Jurkat, Clone E6-1 (cell line): Measurements from ENCODE around the gene IGF1R.

ENCODE experiments used
- DNase-seq: peaks from one replicate; pipeline ENCODE4 v3.0.0-alpha.2; 2011; ENCODE audit warnings: low read depth, low spot score
- H3K4me3 ChIP-seq: 2 replicates; pipeline ENCODE4 v1.5.1; 2011; ENCODE audit warnings: mild to moderate bottlenecking, low read length, control low read depth, moderate library complexity

The IGF1R gene

DNA sequence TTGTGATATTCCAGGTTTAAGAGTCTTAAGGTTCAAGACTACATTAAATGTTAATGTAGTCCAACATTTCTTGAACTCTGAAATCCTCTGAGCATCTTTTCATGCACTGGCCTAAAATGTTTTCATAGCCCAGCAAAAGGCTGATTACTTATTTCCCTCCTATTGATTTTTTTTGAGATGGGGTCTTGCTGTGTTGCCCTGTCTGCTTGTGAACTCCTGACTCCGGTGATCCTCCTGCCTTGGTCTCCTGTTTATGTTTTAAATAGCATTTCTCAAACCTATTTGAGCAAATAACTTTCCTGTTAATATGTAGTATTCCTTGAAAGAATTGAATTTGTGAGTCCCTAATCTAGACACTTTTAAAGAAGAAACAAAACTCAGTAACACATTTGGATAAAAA is 133.5 kb downstream of the IGF1R start:
- no peak overlapping the region for H3K4me3 ChIP-seq
- DNase-seq: no peak

DNA sequence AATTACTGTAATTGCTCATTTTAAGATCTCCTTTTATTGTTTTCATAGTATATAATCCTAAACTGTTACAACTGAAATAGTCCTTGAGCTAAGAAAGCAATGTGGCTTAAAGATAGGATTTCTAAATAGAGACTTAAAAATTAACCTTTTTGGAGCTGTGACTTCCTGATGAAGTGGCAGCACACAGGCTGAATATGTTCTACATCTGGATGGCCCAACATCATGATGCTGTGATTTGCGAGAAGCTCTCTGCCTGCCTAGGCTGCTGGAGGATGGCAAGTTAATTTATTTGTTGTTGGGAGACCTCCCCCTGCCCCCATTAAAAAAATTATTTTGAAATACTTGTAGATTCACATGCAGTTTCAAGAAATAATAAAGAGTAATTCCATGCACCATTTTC is 134.5 kb downstream of the IGF1R start:
- DNase-seq: no peak
- H3K4me3 ChIP-seq: no peak overlapping the region

DNA sequence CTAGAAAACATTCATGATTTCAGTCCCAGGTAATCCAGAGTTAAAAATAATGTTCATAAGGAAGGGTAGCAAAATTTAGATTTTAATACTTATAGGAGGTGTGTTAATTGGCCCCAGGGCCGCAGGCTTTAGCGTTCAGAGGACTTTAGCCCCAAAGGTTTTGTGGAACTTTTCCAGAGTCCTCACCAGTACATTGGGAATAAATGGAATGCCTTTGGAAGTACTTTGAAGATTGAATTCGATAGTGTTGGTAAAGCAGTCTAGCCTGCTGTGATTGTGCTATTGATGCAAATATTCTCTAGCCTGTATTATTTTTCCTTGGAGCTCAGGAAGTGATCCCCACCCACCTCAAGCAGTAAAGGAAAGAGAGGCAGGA is 137.1 kb downstream of the IGF1R start:
- no peak overlapping the region for H3K4me3 ChIP-seq
- no peak for DNase-seq

DNA sequence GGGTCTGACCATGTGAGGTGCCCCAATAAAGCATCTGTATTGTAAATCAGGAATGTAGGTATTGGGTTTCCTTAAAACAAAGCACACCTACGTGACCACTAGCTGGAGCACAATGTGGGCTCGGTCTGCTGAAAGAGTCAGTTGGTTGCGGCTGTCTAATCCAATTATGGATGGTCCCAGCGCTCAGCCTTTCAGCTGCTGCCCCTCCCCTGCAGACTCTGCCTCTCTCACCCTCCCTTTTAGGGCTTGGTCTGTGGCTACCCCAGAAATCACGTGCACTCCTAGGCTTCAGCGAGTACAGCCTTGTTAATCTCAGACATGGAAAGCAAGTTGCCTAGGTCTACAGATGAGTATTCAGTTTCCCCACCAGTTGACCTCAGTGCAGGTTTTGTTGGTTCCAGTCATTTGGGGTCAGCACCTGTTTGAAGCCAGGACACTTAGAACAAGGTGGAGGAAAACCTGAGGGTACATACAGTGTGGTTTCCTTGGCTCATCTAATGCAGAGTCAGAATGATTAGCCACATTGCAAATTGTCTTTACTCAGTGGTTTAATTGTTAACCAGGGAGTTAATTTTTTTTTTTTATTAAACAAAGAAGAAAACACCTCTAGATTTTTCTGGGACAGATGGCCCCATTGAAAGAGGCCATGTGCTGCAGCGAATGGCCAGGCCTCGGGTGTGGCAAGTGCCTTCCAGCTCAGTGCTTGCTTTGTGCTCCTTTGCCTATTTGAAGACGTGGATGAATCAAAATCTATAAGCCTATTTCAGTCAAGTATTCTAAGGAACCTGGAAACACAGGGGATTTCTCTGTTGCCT is 137.7 kb downstream of the IGF1R start:
- H3K4me3 ChIP-seq: no peak overlapping the region
- DNase-seq: peak; percentile 29

DNA sequence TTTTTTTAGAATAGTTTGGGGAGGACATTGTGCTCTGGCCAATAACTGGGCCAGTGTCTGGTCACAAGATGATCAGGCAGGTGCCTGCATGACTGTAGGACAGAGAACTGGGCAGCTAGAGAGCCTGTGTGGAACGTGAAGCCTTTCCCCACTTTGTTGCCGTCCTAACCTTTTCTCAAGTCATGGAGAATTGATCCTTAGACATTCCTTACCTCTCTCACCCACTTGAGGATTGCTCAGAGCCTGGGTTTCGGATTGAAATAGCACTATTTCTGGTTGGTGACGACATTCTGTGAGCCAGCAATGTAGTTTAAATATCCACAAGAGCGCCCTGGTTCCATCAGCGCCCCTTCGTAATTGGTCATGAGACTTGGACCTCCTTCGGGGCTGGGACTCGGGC is 138.4 kb downstream of the IGF1R start:
- H3K4me3 ChIP-seq: no peak overlapping the region
- DNase-seq: no peak

DNA sequence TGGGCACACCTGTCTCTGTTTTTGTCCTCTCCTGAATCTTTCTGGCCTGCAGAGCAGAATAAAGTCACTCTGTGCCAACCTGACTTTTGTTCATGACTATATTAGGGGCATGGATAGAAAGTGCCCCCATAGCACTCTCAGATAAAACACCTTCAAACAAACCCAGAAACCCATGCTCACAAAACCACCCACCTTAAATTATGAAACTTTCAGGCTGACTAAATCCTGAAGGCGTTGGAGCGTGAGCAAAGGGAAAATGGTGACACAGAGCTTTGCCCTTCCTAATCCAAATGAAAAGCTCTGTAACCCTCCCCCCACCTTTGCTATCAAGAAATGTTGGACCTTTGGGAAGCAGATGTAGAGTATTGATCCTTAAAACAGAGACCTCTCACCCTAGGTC is 138.9 kb downstream of the IGF1R start:
- DNase-seq: no peak
- H3K4me3 ChIP-seq: no peak overlapping the region

DNA sequence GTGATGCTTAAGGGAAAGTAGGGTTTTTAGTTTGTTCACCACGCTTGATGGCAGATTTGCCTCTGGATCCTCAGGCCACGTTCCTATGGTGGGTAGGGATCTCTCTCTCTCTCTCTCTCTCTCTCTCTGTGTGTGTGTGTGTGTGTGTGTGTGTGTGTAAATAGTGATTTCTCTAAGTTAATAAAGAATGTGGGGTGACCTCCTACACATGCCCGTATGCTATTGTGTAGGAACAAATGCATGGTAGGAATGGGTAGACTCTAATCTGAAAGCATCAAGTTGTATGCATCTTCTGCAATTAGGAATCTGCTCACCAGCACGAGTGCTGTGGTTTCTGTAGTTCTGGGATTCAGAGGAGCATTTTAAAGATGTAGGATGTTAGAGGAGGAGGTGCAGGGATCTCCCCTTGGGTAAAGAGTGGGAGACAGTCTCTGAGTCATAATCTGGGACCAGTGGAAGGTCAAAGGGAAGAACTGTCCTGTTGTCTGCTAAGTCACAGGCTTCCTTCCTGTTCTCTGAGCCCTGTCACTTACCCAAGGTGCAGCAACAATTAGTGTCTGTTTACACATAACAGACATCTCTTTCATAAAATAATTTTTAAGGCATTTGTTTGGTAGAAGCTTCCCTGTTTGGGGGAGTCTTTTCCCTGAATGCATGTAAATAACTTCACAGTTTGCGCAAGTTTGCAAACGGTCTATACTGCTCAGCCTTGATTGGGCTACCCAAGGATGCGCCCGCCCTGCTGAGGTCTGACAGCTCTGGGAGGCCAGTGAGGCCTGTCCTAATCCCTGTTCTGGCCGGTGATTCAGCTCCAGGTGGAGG is 139.8 kb downstream of the IGF1R start:
- no peak for DNase-seq
- H3K4me3 ChIP-seq: no peak overlapping the region

DNA sequence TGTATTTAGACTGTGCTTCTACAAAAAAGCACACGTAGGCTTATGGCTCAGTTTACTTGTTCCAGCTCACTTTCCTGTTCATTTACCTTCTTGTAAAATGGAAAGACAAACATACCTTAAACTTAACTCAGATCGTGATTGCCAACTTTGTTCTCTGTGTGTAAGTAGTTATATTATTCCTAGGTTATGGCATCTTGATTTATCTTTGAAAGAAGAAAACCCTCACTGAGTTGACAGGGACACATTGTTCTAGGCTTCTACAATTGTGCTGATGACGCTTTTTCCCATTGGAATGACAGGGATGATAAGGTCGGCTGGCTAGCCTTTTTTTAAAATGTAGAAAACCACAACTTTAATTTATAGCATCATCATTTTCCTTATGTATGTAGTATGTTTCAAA is 140.7 kb downstream of the IGF1R start:
- H3K4me3 ChIP-seq: no peak overlapping the region
- DNase-seq: no peak

DNA sequence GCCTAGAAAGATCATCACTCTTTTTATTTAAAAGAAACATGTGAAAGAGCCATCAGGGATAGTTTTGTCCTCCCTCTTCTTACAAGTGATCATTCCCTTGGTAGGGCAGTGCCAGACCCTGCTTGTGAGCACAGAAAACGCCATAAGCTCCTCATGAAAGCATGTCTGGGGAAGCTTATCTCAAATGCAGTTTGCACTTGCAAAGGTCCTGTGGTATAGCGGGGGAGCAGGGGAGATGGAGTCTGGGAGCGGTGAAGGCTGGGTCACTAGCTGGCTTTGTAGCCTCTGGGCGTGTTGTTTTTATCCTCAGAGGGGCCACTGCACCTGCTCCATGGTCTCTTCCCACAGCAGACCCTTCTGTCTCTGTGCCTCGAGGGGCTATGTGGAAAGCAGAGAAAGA is 141.9 kb downstream of the IGF1R start:
- no peak overlapping the region for H3K4me3 ChIP-seq
- no peak for DNase-seq

DNA sequence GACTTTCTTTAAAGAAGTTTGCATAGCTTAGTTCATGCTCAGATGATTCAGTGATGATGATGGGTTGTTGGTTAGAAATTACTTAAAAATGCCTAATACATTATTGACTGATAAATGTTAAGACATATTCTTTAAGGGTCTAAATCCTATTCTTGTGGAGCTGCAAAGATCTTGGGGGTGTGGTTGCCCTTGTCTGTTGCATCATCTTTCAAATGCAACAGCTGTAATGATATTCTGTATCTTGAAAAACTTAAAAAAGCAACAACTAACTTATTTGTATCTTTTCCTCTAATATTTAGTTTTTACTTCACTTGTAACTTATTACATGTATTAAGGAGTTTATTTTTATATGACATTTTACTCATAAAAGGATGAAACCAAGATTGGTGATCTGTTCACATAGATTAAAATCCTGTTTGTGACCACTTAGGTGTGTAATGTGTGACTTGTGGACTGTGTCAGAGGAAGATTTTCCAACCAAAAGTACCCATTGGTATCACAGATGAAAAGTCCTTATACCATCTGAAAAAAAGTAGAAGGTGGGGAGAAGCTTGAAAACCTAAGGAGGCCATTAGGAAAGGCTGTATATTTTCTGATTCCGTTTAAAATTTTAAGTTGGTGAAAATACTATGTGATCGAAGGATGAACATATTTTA is 142.8 kb downstream of the IGF1R start:
- no peak overlapping the region for H3K4me3 ChIP-seq
- DNase-seq: no peak

DNA sequence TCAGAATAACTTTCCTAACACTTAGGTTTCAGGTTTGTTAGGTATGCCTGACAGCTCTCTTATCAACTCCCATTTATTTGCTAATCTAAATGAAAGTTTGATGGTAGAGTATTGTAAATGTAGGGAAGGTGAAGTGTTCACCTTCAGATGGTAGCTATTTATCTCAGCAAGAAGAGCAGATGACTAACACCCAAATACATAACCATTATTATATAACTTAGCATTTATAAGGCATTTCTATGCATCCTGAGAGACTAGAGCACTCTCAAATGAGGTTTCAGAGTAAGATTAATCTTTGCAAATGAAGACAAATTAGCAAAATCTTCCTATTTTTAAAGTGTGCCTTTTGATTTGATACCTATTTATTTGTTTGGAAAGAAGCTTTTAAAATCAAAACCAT is 143.8 kb downstream of the IGF1R start:
- no peak for DNase-seq
- no peak overlapping the region for H3K4me3 ChIP-seq

DNA sequence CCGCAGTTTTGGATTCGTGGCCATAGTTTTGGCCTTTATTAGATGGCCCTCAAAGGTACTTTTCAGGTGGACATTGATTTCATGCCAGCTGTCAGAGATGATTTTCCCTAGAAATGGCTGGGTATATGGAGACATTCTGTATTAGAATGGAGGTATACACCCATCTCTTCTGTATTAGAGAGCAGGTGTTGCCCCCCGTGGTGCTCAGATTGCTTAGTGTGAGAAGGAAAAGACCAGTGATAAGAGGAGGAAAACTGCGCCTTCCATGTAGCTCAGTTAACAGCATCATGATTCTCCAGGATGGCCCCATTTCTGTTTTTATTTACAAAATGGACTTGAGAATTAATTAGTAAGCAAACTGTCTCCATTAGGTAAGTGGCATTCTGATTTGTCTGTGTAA is 145.9 kb downstream of the IGF1R start:
- no peak for DNase-seq
- no peak overlapping the region for H3K4me3 ChIP-seq

DNA sequence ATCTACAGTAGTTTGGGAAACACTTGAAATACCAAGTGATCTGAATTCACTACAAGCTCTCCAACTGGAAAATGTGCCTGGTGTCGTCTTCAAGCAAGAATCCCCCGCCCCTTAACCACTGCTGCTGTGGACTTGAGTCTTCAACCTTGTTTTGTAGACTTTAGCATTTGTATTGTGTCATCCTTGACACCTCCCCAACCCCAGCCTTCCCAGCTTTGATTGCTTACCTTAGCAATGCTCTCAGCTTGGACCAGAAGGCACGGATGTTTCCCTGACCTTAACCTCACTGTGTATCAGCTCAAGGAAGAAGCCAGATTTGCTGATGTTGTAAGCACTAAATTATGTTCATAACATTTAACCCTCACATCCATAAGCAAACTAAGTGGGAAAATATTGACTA is 146.4 kb downstream of the IGF1R start:
- DNase-seq: no peak
- no peak overlapping the region for H3K4me3 ChIP-seq

DNA sequence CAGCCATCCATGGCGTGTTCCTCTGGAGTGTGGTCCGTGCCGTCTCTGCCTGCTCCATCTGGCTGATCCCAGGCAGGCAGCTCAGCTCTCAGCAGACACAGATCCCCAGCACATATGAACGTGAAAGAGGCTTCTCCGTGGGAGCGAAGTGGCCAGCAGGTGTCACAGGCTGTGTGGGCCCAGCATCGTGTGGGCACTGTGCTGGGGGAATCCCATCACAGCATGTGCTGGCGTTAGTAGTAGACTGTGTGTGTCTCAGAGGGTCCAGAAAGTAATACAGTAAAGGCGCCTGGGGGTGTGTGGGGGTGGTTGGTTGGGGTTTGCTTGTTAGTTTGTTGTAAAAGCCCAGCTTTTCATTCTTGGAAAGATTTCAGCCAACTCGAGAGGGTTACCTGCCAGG is 147.6 kb downstream of the IGF1R start:
- no peak for DNase-seq
- H3K4me3 ChIP-seq: no peak overlapping the region

DNA sequence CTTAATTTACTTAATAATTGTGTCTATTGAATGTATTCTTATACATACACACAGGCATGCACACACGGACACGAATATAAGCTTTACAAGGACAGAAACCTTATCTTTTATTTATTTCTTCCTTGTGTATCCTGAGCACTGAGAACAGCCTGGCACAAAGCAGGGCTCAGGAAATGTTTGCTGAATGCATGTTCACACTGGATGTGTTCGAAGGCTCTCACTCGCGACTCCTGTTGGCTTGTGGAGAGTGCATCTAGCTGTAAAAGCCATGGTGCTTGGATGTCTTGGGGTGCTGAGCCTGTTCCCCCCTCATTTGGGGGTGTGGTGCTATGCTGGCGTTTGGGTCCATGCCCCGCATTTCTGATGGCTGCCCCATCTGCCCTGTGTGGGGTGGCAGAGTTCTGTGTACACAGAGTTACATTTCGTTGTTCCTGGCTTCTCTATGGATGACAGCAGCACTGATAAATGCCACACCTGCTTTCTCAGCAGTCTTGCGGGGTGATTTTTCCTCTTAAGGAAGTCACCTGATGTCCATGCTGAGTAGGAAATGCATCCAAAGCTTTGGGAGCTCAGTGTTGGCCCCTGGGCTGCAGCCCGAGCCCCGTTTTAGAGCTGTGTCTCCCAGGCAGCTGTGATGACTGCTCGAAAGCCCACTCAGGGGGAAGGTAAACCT is 148.5 kb downstream of the IGF1R start:
- no peak for DNase-seq
- no peak overlapping the region for H3K4me3 ChIP-seq

DNA sequence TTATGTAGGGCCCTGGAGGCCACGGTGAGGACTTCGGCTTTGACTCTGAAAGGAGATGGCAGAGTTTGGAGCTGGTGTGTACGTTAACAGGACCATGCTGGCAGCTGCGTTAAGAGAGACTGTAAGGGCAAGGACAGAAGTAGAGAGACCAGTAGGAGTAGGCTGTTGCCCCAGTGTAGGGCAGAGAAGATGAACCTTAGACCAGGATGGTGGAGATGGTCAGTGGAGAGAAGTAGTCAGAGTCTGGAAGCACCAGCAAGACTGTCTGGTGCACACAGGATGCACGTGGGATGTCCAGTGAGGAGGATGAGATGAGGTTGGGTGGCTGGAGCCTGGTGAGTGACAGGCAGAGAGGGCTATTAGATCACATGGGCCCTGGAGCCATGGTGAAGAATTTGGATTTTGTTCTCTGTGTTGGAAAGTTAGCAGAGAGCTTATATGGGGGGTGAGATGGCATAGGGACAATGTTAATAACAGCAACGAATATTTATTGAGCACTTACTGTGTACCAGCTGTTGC is 150.1 kb downstream of the IGF1R start:
- DNase-seq: no peak
- H3K4me3 ChIP-seq: no peak overlapping the region

DNA sequence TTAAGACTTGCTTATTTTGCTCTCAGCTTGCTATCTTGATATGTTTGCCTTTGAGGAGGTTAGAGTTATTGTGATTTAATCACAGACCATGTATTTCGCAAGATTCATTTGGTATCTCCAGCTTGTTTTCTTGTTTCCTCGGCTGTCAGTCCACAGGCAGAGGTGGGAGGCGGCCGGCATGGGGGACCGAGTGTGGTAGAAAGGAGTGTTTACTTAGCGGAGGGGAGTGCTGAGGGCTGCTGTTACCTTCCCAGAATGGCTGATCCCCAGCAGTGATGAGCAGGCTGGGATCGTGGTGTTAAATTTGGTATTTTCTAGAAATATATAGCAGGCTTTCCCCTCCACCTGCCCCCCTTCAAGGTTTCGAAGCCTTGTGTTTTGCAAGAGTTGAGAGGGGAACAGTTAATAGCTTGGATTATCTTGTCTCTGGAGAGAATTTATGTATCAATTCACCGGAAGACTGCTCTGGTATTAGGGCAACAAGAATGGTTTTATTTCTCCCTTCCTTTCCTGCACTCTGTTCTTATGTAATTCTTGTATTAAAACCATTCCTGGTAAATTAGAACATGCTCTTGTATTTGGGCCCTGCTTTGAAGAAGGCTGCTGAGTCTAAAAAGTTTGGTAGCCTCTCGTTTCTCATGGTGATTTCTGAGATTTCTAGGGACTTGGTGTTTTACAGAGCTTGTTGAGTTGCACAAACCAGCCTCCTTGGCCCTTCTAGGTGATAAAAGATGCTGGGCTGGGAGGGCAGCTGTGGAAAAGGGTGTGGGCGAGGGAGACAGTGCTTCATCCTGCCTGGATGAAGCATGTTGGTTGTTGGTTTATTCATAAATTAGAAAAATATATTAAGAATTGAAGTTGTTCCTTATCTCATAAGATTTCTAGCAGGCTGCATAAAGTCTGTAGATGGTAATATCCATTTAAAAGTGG is 151.4 kb downstream of the IGF1R start:
- H3K4me3 ChIP-seq: no peak overlapping the region
- DNase-seq: no peak

DNA sequence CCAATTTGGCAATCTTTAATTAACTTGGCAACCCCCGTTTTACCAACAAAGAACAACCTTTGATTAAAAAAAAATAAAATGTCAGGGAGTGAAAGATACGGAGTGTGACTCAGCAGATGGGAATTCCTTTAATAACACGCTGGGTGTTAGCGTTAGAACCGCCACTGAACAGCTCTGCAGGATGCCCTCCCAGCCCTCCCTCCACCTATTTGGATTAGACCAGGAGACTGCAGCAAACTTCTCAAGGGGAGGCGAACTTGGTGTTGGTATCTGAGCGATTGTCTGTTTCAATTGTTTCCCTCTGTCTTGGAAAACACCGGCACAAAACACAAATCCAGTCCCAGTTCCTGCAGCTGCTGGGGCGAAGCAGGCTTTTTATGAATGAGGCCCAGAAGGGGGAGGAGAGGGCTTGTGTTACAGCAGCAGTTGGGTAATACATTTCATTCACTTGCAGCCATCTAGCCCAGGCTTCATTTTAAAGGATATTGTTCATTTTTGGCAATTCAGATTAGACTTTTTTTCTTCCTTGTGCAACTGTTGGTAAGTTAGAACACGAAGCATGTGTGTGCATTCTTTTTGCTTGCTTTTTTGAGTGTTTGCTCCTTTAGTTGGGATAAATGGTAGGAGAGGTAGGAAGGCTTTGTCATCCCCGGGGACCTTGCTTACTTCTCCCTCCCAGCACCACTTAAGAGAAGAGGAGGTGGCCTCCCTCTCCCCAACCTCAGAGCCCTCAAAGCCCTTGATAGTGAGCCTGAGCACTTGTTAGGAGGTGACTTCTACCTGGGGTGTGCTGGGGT is 152.3 kb downstream of the IGF1R start:
- no peak for DNase-seq

More for the DNA sequence above, 152.3 kb downstream of the IGF1R start:
- H3K4me3 ChIP-seq: peak overlapping the region; percentile 15
